Measurements from ENCODE around the gene SMC6.
A peak's percentile ranks its signal among the peaks of the same experiment; 100 is the strongest.

SMC6 gene

DNA sequence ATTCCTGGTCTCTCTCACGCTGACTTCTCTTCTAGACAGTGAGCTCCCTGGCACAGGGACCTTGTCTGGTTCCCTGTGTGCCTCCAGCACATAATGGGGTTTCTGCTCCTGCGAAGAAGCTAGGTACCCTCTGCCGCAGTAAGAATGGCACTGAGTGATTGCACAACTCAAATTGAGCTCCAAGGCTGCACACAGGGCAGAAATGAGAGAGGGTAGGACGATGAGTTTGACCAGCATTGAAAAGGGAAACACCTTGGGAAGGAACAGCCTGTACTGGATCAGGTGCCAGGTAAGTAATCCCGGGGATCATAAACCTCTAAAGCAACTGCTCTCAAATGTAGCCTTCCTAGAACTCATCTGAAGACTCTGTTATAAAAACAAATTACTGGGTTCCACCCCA lies 41.7 kb upstream of the SMC6 start:
- no peak overlapping the region for H3K4me3 ChIP-seq (replicated peaks; ENCODE audit: low read depth, low read length)
- TF ChIP-seq CTCF (IDR thresholded peaks at IDR 0.05; ENCODE audit: insufficient read depth, low read length, poor library complexity, severe bottlenecking): no peak
- H3K27me3 ChIP-seq (replicated peaks; ENCODE audit: control insufficient read depth, insufficient read depth, low read length): no peaks in the 10 kb centered on the region
- H3K36me3 ChIP-seq (ENCODE audit: control insufficient read depth, insufficient read depth, low read length): no peaks in the 10 kb centered on the region
- DNase-seq (ENCODE audit: extremely low read depth, insufficient read length): no peak

- Histone ChIP-seq H3K27me3 (replicated peaks; ENCODE audit: control insufficient read depth, insufficient read depth, low read length) (no peaks in the 10 kb centered on the region), H3K4me3 (replicated peaks; ENCODE audit: low read depth, low read length) (no peak overlapping the region), H3K36me3 (ENCODE audit: control insufficient read depth, insufficient read depth, low read length) (no peaks in the 10 kb centered on the region)
- DNase-seq (ENCODE audit: extremely low read depth, insufficient read length): no peak
- no peak for TF ChIP-seq CTCF (IDR thresholded peaks at IDR 0.05; ENCODE audit: insufficient read depth, low read length, poor library complexity, severe bottlenecking)
These were observed 40.3 kb upstream of the SMC6 start for GRCh38 chr2:17793803-17794354.

DNA sequence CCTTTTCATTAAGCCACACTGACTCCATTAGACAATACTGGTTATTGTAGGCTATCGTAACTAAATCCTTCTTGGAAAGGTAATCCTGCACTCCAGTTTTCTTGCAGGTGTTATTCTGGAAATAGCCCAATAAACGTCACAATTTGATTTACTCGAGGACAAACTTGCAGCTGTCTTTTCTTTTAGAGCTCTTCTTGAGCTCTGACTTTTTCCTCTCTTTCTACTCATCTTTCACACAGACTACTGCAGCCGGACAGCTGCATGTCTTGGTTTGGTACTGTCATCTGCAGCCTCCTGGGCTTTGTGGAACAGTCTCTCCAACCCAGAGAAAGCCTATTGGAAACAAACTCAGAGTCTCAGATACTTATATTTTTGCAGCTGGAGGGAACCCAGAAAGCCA lies 39.7 kb upstream of the SMC6 start:
- H3K36me3 ChIP-seq (ENCODE audit: control insufficient read depth, insufficient read depth, low read length): no peaks in the 10 kb centered on the region
- DNase-seq (ENCODE audit: extremely low read depth, insufficient read length): peak; percentile 28
- H3K4me3 ChIP-seq (replicated peaks; ENCODE audit: low read depth, low read length): no peak overlapping the region
- TF ChIP-seq CTCF (IDR thresholded peaks at IDR 0.05; ENCODE audit: insufficient read depth, low read length, poor library complexity, severe bottlenecking): no peak
- H3K27me3 ChIP-seq (replicated peaks; ENCODE audit: control insufficient read depth, insufficient read depth, low read length): no peaks in the 10 kb centered on the region

DNA sequence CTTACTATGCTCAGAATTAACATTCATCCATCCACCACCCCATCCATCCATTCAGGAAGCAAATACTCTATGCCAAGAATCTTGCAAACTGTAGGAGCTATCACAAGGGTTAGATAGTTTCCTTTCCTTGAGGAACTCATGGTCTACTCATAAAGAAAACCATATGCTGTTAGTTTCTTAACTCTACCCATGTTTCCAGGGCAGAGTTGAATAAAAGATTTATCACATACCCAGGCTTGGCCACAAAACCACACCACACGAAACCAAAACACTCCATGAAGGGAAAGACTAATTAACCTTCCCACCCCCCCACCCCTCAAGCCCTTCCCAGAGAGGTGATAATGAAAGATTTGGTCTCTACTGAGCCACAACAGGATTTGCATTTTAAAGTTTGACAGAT lies 38.9 kb upstream of the SMC6 start:
- TF ChIP-seq CTCF (IDR thresholded peaks at IDR 0.05; ENCODE audit: insufficient read depth, low read length, poor library complexity, severe bottlenecking): no peak
- Histone ChIP-seq H3K4me3 (replicated peaks; ENCODE audit: low read depth, low read length) (no peak overlapping the region), H3K36me3 (ENCODE audit: control insufficient read depth, insufficient read depth, low read length) (no peaks in the 10 kb centered on the region), H3K27me3 (replicated peaks; ENCODE audit: control insufficient read depth, insufficient read depth, low read length) (no peaks in the 10 kb centered on the region)
- no peak for DNase-seq (ENCODE audit: extremely low read depth, insufficient read length)

DNA sequence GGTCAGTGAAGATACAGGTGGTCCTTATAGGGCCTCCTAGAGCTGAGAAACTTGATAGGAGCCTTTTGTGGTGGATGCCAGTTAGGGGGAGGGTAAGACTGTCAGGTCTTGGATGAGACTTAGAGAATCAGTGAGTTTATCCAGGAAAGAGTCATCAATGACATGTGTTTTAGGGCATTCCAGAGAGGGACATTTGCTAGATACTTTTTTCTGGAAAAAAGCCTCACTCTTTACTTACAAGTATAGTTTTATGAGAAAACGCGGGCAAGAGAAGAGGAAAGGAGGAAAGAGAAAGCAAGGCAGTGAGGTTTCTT lies 38.2 kb upstream of the SMC6 start:
- Histone ChIP-seq H3K36me3 (ENCODE audit: control insufficient read depth, insufficient read depth, low read length) (no peaks in the 10 kb centered on the region), H3K4me3 (replicated peaks; ENCODE audit: low read depth, low read length) (no peak overlapping the region), H3K27me3 (replicated peaks; ENCODE audit: control insufficient read depth, insufficient read depth, low read length) (no peaks in the 10 kb centered on the region)
- no peak for TF ChIP-seq CTCF (IDR thresholded peaks at IDR 0.05; ENCODE audit: insufficient read depth, low read length, poor library complexity, severe bottlenecking)
- no peak for DNase-seq (ENCODE audit: extremely low read depth, insufficient read length)

DNA sequence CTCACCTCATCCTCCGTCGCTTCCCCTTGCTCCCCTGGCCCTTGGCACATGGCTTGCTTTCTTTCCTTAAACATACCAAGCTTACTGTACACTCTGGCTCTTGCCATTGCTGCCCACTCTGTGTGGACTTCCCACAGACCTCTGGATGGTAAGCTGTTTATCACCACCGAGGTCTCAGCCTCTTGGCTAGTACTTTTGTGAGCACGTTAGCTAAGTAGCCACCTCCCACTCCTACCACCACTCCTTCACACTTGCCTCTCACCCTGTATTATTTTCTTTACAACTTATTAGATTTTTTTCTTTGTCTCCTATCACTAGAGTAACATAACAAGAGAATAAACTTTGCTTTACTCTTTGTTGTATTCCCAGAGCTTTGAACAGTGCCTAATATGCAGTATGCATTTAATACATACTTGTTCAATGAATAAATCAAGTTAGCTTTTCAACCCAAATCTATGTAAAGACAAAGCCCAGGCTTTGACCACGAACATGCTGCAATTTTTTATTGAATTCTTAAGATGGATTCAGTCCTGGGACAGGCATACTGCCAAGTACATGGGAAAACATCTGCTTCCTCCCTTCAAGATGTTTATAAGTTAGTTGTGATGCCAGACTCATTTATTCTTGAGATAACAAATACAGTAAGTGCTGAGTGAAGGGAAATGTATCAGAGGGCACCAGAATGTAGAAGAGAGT lies 37.7 kb upstream of the SMC6 start:
- H3K4me3 ChIP-seq (replicated peaks; ENCODE audit: low read depth, low read length): no peak overlapping the region
- DNase-seq (ENCODE audit: extremely low read depth, insufficient read length): no peak

More for the DNA sequence above, 37.7 kb upstream of the SMC6 start:
- Histone ChIP-seq H3K36me3 (ENCODE audit: control insufficient read depth, insufficient read depth, low read length) (no peaks in the 10 kb centered on the region), H3K27me3 (replicated peaks; ENCODE audit: control insufficient read depth, insufficient read depth, low read length) (no peaks in the 10 kb centered on the region)
- no peak for TF ChIP-seq CTCF (IDR thresholded peaks at IDR 0.05; ENCODE audit: insufficient read depth, low read length, poor library complexity, severe bottlenecking)
